ENCODE measurements around the gene OR56B4.
"Not testable (repeated sequence)": the region's sequence is repeated elsewhere in the genome, so short reads cannot be mapped to it uniquely, and the experiment has no call there.

OR56B4 gene, protein sequence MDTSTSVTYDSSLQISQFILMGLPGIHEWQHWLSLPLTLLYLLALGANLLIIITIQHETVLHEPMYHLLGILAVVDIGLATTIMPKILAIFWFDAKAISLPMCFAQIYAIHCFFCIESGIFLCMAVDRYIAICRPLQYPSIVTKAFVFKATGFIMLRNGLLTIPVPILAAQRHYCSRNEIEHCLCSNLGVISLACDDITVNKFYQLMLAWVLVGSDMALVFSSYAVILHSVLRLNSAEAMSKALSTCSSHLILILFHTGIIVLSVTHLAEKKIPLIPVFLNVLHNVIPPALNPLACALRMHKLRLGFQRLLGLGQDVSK

DNA sequence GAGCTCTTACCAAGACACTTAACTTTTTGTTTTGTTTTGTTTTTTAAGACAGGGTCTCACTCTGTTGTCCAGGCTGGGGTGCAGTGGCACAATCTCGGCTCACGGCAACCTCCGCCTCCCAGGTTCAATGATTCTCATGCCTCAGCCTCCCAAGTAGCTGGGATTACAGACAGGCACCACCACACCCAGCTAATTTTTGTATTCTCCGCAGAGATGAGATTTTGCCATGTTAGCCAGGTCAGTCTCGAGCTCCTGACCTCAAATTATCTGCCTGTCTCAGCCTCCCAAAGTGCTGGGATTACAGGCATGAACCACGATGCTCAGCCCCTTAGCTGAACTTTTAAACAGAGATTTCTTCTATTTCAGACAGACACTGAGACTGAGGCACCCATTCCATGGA, at the start of gene OR56B4:
OR56B4 (plus strand) TSS at position 301 of the 400 bp plus-strand sequence; CDS start at position 396, 95 bp downstream.
- in situ Hi-C loops (cut with MboI; ENCODE audit: low sequenced_read_pairs) = not testable (repeated sequence)

DNA sequence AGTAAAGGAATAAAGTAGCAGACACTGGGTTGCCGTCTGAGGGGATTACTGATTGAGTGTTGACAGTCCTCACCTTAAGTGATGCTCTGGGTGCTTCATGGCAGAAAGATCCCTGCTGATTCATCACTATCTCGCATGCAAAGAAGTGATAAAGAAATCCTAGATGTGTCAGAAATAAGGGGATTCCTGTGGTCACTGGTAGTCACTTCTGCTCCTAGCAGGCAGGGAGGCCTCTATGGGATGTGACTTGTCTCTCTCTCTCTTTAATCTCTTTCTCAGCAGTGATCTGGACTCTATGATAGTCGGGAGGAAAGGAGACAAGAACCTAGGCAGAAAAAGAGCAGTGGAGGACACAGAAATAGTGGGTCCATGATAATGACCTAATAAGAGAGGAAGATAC, 46.0 kb upstream of the OR56B4 start:
- in situ Hi-C loops (cut with MboI; ENCODE audit: low sequenced_read_pairs) = no loop called here

DNA sequence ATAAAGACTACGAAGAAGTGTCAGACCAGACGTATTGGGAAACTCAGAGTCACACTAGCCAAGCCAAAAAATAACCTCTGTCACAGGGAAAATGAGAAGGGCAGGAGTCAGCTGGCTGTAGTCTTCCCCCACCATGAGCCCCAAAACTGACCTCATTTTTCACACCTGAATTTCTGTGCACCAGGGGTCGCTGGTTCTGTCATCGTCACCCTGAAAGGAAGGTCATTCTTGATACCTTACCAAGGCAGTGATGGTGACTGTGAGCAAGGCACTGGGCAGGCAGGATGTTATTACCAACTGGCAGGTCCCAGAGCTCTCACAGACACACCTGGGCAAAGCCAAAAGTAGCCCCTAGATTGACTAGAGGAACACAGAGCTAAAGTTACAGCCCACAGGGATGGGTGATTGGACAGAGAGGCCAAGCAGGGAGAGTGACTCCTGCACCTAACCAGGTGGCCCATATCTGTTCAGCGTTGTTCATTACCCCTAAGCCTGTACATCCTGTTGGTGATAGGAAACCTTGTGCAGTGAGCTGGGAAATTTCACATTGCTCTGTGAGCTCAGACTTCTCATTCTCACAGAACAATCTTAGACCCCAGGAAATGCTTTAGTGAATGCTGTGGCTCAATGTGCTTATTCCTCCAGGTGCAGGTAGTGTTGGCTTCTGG, 44.7 kb upstream of the OR56B4 start:
- in situ Hi-C loops (cut with MboI; ENCODE audit: low sequenced_read_pairs) = no loop called here

DNA sequence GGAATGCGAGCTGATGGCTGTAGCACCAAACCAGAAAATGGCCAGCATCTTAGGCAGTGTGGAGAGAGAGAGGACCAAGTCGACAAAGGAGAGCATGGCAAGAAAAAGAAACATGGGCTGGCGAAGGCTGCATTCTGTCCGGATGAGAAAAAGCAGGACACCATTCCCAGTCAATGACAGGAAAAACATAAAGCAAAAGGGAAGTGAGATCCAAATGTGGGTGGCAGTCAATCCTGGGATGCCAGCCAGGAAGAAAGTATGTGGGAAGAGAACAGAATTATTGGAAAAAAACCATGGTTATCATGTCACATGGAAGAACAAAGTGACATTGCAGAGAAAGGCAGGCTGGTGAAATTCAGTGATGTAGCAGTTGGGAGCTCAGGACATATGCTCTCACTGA, 40.0 kb upstream of the OR56B4 start:
- in situ Hi-C loops (cut with MboI; ENCODE audit: low sequenced_read_pairs) = no loop called here

DNA sequence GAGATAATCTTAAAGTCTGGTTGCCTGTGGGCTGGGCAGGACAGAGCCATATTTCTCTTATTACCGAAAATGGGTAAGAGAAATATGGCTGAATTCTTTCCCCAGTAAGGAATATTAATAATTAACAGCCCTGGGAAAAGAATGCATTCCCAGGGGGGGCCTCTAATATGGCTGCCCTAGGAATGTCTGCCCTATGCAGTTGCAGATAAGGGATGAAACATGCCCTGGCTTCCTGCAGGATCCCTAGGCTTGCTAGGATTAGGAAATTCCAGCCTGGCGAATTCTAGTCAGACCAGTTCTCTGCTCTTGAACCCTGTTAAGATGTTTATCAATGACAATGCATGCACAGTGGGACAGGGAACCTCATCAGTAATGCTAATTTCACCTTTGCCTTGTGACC, 31.0 kb upstream of the OR56B4 start:
- in situ Hi-C loops (cut with MboI; ENCODE audit: low sequenced_read_pairs) = not testable (repeated sequence)

DNA sequence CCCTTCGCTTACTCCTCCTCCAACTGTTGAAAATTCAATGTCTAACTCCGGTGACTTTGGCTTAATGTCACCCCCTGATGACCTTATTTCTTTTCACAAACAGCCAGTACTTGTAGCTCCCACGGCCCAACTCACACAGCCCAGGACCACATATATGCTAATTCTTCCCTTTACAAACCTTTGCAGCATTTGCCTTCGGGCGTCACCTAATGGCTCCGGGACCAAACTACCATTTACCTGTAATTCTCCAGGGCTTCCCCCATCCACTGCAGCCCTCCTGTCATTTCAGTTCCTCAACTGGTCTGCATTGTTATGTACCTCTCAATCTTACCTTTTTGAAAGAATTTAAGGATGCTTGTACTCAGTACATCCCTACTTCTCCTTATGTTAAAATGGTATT, 29.8 kb upstream of the OR56B4 start:
- in situ Hi-C loops (cut with MboI; ENCODE audit: low sequenced_read_pairs) = no loop called here

DNA sequence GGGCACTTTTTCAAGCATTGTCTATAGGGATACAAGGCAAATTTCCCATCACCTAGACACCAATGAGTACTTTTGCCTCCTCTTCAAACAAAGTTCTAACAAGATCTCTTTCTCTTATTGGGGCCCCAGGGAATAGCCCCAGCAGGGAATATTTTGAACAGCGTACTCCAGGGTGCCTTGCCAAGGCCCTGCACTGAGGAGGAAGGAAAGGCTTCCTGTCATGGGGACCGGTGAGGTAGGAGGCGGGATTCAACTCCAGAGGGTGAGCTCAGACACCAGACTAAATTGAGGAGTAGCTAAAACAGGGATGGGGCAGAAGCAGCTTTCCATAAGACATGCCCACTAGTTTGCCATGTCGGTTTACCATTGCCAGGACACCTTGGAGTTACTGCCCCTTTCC, 28.0 kb upstream of the OR56B4 start:
- in situ Hi-C loops (cut with MboI; ENCODE audit: low sequenced_read_pairs) = no loop called here

DNA sequence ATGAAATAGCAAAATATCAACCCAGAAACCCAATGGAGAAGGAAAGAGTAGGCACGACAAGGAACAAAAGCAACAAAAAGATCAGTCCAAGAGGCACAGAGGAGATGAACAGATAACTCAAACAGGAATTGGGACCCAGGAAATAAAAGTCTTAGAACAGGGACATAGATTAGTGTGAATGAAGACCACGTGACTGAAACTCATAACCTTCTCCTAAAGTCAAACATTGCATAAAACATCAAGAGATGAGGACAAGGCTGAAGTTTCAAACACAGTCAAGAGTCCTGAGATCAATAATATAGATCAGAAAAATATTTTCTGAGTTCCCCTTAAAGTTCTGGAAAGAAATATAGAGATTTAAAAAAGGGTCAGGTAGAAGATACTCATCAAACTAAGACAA, 24.4 kb upstream of the OR56B4 start:
- in situ Hi-C loops (cut with MboI; ENCODE audit: low sequenced_read_pairs) = no loop called here

DNA sequence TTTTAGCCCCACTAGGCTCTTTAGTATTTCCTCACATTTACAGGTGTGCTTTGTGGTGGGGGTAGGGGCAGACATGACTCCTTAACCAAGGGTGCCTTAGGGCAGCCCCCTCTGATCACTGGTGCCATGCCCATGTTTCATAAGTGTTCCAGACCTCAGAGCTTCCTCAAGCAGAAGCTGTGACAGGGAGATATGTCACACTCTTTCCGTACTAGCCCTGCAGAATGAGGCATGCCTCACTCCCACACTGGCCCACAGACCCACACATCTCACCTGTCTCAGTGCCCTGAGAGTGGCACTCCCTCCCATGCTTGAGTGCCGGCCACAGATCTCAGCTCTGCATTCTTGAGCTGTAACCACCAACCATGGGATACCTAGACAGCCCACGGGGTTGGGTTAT, 22.9 kb upstream of the OR56B4 start:
- in situ Hi-C loops (cut with MboI; ENCODE audit: low sequenced_read_pairs) = no loop called here

DNA sequence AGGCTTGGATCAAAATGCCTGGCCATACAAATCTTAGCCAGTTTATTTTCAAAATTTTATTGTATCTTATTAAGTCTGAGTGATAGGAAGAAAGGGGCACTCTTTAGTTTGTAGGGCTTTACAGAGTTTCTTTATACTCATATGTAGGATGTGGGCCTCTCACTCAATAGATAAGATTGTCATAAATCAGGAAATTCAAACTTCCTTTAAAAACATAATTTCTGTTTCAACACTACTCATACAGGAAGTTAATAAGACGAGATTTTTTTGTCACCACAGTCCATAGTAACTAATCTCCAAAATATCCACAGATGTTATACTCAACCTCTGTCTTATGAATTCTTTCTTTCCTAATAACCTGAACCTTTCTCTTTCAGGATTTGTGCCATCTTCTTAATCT, 13.3 kb upstream of the OR56B4 start:
- in situ Hi-C loops (cut with MboI; ENCODE audit: low sequenced_read_pairs) = no loop called here

DNA sequence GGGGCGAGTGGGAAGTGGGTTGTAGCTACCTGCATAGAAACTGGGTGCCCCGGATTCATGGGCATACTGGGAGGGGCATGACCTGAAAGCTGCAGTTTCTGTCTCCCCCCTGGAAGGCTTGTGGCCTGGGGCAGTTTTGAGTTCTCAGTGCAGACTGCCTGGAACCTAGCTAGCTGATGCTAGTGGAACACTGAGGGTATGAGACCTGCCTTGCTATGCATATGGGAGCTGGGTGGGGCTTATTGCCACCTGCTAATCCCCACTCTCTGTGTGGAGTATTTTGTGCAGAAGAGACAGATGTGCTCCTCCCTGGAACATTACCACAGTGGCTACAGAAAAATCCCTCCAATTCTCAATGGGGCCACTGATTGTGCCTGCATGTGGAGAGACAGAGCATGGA, 11.7 kb upstream of the OR56B4 start:
- in situ Hi-C loops (cut with MboI; ENCODE audit: low sequenced_read_pairs) = no loop called here

DNA sequence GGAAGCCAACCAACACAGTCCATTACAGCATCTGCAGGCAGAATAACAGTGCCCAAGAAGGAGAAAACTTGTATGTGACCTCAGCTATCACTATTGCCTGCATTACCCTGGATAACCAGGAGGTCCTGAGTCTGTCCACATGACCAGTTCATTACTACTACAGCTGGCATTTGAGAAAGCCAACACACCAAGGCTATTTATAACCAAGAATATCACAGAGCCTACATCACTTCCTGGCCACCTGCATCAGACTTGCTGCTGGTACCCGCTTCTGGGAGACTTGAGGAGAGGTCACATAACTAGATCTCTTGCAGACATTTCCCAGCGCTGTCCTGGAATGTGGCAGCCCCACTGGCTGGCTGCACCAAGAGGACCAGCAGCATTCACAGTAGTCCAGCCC, 11.1 kb upstream of the OR56B4 start:
- in situ Hi-C loops (cut with MboI; ENCODE audit: low sequenced_read_pairs) = no loop called here

DNA sequence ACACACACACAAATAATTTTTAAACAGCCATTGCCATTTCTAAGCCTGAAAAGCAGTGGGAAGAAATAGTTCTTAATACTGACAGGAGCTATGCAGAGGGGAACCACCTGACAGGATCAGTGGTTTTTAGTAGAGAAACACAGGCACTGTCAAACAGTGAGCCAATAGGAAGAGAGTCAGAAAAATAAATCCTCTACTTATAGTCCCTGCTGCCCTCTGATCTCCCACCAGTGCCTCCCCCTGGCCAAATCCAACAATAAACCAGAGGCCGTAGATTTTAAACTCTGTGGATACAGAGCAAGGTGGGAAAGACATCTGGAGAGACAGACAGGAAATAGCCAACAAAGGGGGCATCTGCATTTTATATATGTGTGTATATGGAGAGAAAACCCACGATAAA, 7.9 kb upstream of the OR56B4 start:
- in situ Hi-C loops (cut with MboI; ENCODE audit: low sequenced_read_pairs) = no loop called here

DNA sequence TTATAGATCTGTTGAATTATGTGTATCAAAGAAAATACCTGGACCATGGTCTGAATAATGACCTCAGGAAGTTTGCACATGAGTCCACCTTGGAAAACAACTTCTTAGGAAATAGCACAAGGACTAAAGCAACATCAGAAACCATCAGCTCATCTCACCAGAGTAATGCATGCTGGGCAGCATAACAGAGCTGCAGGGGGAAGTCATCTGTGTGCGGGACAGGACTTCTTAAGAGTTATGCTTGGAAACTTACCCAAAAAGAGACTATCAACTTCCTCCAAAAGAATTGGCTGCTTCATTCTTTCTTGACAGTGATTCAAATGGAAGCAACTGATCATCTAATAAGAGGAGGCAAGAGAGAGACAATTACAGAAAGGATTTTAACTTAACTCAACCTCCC, 2.5 kb downstream of the OR56B4 start:
- in situ Hi-C loops (cut with MboI; ENCODE audit: low sequenced_read_pairs) = no loop called here

DNA sequence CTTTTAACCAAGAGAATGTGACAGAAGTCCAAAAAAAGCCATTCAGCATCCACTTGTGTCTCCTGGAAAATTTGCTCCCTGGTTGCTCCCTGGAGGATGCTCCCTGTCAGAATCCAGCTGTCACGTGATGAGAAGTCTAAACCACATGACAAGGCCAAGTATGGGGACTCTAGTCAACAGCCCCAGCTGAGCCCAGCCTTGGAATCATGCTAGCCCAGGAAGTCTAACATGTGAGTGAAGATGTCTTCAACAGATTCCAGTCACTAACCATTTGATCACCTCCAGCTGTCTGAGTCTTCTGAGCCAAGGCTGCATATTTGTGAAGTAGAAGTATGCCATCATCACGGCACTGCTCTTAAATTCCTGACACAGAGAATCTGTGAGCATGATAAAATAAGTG, 4.2 kb downstream of the OR56B4 start:
- in situ Hi-C loops (cut with MboI; ENCODE audit: low sequenced_read_pairs) = no loop called here

DNA sequence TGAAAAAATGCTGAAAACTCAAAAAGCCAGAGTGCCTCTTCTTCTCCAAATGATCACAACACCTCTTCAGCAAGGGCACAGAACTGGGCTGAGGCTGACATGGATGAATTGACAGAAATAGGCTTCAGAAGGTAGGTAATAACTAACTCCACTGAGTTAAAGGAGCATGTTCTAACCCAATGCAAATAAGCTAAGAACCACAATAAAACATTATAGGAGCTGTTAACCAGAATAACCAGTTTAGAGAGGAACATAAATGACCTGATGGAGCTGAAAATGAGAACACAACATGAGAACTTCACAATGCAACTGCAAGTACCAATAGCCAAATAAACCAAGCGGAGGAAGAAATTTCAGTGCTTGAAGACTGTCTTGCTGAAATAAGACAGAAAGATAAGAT, 9.2 kb downstream of the OR56B4 start:
- in situ Hi-C loops (cut with MboI; ENCODE audit: low sequenced_read_pairs) = no loop called here

DNA sequence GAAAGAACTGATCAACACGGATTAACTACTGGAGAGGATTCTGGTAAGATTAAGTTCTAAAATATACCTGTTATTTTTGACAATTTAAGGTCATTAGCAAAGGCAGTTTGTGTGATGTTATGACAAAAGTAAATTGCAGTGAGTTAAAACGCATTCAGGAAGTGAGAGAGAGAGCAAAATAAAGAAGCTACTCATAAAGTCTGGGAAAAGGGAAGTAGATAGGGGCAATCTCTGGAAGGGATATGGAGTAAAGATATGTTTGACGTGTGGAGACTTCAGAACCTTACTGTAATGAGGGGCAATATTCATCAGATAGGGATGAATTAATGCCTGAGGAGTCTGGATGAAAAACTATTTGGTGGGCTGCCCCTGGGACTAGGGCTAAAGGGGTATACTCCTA, 16.8 kb downstream of the OR56B4 start:
- in situ Hi-C loops (cut with MboI; ENCODE audit: low sequenced_read_pairs) = no loop called here

DNA sequence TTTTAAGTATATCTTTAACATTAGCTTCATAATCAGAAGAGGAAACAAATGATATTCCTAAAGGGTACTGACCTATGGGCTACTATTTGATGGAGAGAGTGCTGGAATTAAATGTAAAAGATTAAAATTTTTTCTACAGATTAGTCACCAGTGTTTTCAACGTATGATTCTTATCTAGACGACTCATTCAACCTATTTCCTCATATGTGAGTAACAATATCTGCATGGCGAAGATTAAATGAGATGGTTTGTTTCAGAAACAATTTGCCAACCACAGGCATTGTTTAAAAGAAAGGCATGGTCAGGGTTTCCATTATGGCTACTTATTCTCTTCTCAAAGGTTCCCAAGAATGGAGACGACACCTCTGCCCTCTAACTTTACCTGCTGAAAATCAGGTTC, 20.4 kb downstream of the OR56B4 start:
- in situ Hi-C loops (cut with MboI; ENCODE audit: low sequenced_read_pairs) = no loop called here

DNA sequence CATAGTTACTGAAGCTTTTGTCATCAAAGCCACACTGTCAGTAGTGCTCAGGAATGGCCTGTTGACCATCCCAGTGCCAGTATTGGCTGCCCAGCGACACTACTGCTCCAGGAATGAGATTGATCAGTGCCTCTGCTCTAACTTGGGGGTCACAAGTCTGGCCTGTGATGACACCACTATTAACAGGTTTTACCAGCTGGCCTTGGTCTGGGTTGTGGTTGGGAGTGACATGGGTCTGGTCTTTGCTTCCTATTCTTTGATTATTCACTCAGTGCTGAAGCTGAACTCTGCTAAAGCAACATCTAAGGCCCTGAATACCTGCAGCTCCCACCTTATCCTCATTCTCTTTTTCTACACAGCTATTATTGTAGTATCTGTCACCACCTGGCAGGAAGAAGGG, 21.5 kb downstream of the OR56B4 start:
- in situ Hi-C loops (cut with MboI; ENCODE audit: low sequenced_read_pairs) = no loop called here

DNA sequence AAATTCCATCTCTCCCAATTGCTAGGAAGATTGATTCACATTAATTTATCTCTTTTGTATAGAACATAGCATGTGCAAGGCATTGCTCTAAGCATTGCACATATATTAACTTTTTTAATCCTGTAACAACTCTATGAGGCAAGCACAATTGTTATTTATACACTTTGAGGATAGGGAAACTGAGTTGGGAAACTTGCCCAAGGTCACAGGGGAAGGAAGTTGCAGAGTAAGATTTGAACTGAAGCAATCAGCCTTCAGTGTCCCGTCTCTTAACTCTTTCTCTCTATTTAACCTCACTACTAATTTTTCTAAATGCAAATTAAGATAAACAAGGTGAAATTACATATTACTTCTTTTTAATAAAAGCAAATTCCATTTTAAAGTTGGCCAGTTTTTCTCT, 22.2 kb downstream of the OR56B4 start:
- in situ Hi-C loops (cut with MboI; ENCODE audit: low sequenced_read_pairs) = no loop called here

DNA sequence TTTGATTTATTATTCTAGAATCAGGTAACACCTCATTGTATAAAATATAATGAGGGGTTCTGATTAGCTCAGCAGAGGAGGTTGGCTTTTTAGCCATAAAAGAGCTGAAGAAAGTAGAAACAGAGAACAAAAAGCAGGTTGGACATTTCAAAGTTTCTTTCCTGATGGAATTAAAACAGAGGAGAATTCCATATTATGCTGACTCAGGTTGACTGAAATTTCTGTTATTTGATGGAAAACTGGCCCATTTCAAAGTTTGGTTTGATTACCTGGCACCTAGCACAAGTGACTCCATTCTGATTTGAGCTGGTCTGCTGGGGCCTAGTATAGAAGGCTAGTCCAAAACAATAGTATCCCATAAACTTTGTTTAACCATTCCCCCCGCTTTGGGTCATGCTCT, 24.9 kb downstream of the OR56B4 start:
- in situ Hi-C loops (cut with MboI; ENCODE audit: low sequenced_read_pairs) = no loop called here

DNA sequence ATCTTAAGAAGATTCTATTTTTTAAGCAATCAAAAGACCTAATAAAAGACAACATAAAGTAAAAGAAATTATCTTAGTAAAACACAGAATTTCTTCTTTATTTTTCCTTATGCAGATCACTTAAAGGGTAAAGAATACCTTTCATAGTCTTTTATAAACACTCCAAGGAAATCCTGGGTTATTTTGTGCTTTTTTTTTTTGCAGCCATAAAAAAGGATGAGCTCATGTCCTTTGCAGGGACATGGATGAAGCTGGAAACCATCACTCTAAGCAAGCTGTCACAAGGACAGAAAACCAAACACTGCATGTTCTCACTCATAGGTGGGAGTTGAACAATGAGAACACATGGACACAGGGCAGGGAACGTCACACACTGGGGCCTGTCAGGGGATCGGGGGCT, 28.5 kb downstream of the OR56B4 start:
- in situ Hi-C loops (cut with MboI; ENCODE audit: low sequenced_read_pairs) = not testable (repeated sequence)

DNA sequence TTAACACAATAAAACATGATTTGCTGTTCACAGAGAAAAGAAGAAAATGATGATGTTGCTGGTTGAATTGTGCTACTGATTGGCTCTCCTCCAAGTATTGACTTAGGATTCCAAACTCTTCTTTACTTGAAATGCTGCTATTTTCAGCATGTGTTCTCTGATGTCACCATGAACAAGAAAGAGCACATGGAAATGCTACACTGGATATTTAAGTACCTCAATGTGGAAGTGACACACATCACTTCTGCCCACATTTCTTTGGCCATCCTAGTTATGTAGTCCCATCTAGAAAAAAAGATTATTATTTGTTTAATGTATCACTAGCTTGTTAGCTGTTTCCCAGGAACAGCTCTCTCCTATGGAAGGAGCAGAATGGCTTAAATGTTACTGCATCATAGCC, 35.5 kb downstream of the OR56B4 start:
- in situ Hi-C loops (cut with MboI; ENCODE audit: low sequenced_read_pairs) = no loop called here
